WTC11 (cell line): ENCODE results near the gene ZNF579.

ENCODE experiments used
- AR ChIP-seq: fragments of 250-450 bp; sonication (Bioruptor Pico); IDR thresholded peaks from 2 replicates; pipeline ENCODE4 v1.9.0; 2021; ENCODE audit warnings: mild to moderate bottlenecking
- ATF3 ChIP-seq: sonication (generic); formaldehyde crosslinking; conservative IDR thresholded peaks from 2 replicates; pipeline ENCODE4 v1.8.1; 2022; ENCODE audit warnings: mild to moderate bottlenecking, missing genetic modification reagents
- CTCF ChIP-seq: fragments of 200-600 bp; IDR thresholded peaks from 2 replicates; pipeline ENCODE4 v1.8.0; 2022; ENCODE audit warnings: antibody characterized with exemption
- FOXP4 ChIP-seq: sonication (generic); formaldehyde crosslinking; IDR thresholded peaks from 2 replicates; pipeline ENCODE4 v1.8.0; 2022; ENCODE audit warnings: mild to moderate bottlenecking, missing genetic modification reagents
- GTF2I ChIP-seq: fragments of 250-450 bp; sonication (Bioruptor Pico); conservative IDR thresholded peaks from 2 replicates; pipeline ENCODE4 v1.4.0; 2021; ENCODE audit warnings: mild to moderate bottlenecking
- MAX ChIP-seq: sonication (generic); formaldehyde crosslinking; IDR thresholded peaks from 2 replicates; pipeline ENCODE4 v1.8.0; 2022; ENCODE audit warnings: mild to moderate bottlenecking, missing genetic modification reagents
- SMAD3 ChIP-seq: sonication (generic); formaldehyde crosslinking; IDR thresholded peaks from 2 replicates; pipeline ENCODE4 v1.8.0; 2022; ENCODE audit warnings: missing genetic modification reagents, mild to moderate bottlenecking, borderline replicate concordance
- TEAD4 ChIP-seq: sonication (generic); formaldehyde crosslinking; IDR thresholded peaks from 2 replicates; pipeline ENCODE4 v1.8.0; 2022; ENCODE audit warnings: mild to moderate bottlenecking, missing genetic modification reagents
- ZNF138 ChIP-seq: sonication (generic); formaldehyde crosslinking; conservative IDR thresholded peaks from 2 replicates; pipeline ENCODE4 v1.8.1; 2022; ENCODE audit warnings: mild to moderate bottlenecking, moderate library complexity, missing genetic modification reagents

- TF ChIP-seq AR (CRISPR knock-in tag) (0 out of 2 replicates have a peak, but pooled peaks have one; percentile 36), CTCF (no peak), FOXP4 (CRISPR knock-in tag) (peak; percentile 43; the same call in 1 of the 2 replicates), ZNF138 (no peak), ATF3 (no peak), MAX (CRISPR knock-in tag) (peak; percentile 40), TEAD4 (0 out of 2 replicates have a peak, but pooled peaks have one; percentile 19), SMAD3 (no peak), GTF2I (no peak)
Measured at GRCh38 chr19:55599842-55600661, 19.4 kb upstream of the ZNF579 start, which contains the start of gene ZNF524.
